Measurements from ENCODE around the gene HDHD2. TPM values are rescaled to one million over a fixed set of nuclear protein-coding genes. Genes with fewer than 3 reads are reported as not detected.

HDHD2 gene, protein sequence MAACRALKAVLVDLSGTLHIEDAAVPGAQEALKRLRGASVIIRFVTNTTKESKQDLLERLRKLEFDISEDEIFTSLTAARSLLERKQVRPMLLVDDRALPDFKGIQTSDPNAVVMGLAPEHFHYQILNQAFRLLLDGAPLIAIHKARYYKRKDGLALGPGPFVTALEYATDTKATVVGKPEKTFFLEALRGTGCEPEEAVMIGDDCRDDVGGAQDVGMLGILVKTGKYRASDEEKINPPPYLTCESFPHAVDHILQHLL
- total RNA-seq (2022; extraction: Qiagen RNA extraction; ENCODE audit: low read depth): 4.5 to 11.0 TPM (median 8.6 TPM) in 5 replicates

GRCh38 chr18:47150029-47150823 is at the start of gene HDHD2:
HDHD2 (minus strand) TSS chr18:47150500; CDS start chr18:47136439, 14,061 bp downstream.

DNA sequence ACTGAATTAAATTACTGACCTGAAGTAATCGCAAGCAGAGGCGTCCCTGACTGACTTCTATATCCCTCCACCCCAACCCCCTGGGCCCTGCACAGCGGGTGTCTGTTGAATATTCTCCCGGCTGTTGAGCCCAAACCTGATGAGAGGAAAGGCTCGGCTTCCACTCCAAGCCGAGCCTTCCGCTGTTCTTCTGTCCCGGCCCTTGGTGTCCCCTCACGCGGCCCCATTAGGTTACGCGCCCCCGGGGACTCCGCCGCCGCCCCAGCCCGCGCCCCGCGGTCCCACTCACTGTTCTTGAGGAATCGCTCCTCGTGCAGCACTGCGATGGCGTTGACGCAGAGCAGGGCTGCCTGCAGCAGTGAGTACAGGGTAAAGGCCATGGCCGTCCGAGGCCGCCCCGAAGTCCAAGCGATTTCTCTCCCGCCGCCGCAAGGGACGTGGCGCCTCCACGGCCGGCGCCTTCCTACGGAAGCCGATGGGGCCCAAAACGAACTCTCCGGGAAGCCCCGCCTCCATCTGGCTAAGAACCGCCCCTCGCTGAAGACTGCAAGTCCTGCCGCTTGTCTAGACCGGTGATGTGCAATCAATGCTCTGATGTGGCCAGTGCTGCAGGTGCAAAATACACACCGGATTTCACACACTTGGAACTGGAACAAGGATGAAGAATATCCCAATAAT is 25.7 kb upstream of the HDHD2 start, which contains the start of gene IER3IP1:
Gene IER3IP1 (minus strand): TSS at position 467 of the 678 bp plus-strand sequence. CDS start 87 bp downstream, at position 380.

Other genes with a start within 250 kb of the HDHD2 start
- 7.6 to 9.7 TPM (median 8.6 TPM) in 5 replicates for gene PIAS2, start 233.0 kb downstream of the HDHD2 start, total RNA-seq (2022; extraction: Qiagen RNA extraction; ENCODE audit: low read depth)
- 1.5 to 2.9 TPM (median 1.9 TPM) in 5 replicates for gene KATNAL2, start 232.9 kb downstream of the HDHD2 start, total RNA-seq (2022; extraction: Qiagen RNA extraction; ENCODE audit: low read depth)
- not detected in 5 replicates for gene ELOA2, start 114.9 kb downstream of the HDHD2 start, total RNA-seq (2022; extraction: Qiagen RNA extraction; ENCODE audit: low read depth)
- 16.9 to 26.8 TPM (median 17.9 TPM) in 5 replicates for gene IER3IP1, start 25.9 kb upstream of the HDHD2 start, total RNA-seq (2022; extraction: Qiagen RNA extraction; ENCODE audit: low read depth)
- not detected in 5 replicates for gene SKOR2, start 101.2 kb upstream of the HDHD2 start, total RNA-seq (2022; extraction: Qiagen RNA extraction; ENCODE audit: low read depth)